Activated CD4-positive, alpha-beta T cell treated with anti-CD3 and anti-CD28 coated beads, Interleukin-2, amount 10 ng/mL, durations not matched to agents 24 days and 14 days (primary cell): ENCODE results near the gene RNF149. TPM values are rescaled to one million over a fixed set of nuclear protein-coding genes. Genes with fewer than 3 reads are reported as not detected.

Source experiments
- DNase-seq: peaks from one replicate; pipeline ENCODE4 v3.0.0; 2022
- H3K27ac Mint-ChIP-seq: one replicate; pipeline ENCODE4 v1.8.0; 2022; ENCODE audit warnings: mild to moderate bottlenecking, mixed read lengths
- H3K27me3 Mint-ChIP-seq: one replicate; pipeline ENCODE4 v1.8.0; 2022; ENCODE audit warnings: mixed read lengths
- H3K36me3 Mint-ChIP-seq: one replicate; pipeline ENCODE4 v1.8.0; 2022; ENCODE audit warnings: low read depth, mild to moderate bottlenecking, mixed read lengths
- H3K4me1 Mint-ChIP-seq: one replicate; pipeline ENCODE4 v1.8.0; 2021; ENCODE audit warnings: mixed read lengths
- H3K4me3 Mint-ChIP-seq: one replicate; pipeline ENCODE4 v1.8.0; 2022; ENCODE audit warnings: mild to moderate bottlenecking, moderate library complexity, mixed read lengths
- H3K9me3 Mint-ChIP-seq: one replicate; pipeline ENCODE4 v1.8.0; 2021; ENCODE audit warnings: mixed read lengths
- intact Hi-C: fragments of 100-400 bp; cut with micrococcal nuclease; formaldehyde crosslinking; loops from one replicate; pipeline ENCODE4 v1.15.1; 2023
- total RNA-seq: library from RNA; stranded (reverse); gene quantifications from 2 replicates; pipeline ENCODE4 v1.2.3, GENCODE V29; 2022

Gene RNF149
- total RNA-seq, 1 donor from 2014 or later = 40.3 TPM

- Mint-ChIP-seq H3K9me3 (no peaks in the 10 kb centered on the region), H3K4me1 (peaks cover 26% of the 10 kb centered on the region), H3K36me3 (no peaks in the 10 kb centered on the region), H3K27ac (no peak overlapping the region), H3K4me3 (no peak overlapping the region), H3K27me3 (peaks cover 5% of the 10 kb centered on the region)
- intact Hi-C loops = loop anchor here (5.0 kb wide), 4 partner anchors 35 to 490 kb away; partner anchors contain the start of genes CREG2 and RNF149
- no peak for DNase-seq
Observed at GRCh38 chr2:101342625-101343008, 34.1 kb upstream of the RNF149 start.

- Mint-ChIP-seq H3K27ac (peak overlapping the region; percentile 52), H3K27me3 (peaks cover 5% of the 10 kb centered on the region), H3K4me1 (peaks cover 26% of the 10 kb centered on the region), H3K36me3 (no peaks in the 10 kb centered on the region), H3K4me3 (no peak overlapping the region), H3K9me3 (no peaks in the 10 kb centered on the region)
- peak; percentile 91 for DNase-seq
- intact Hi-C loops = loop anchor here (5.0 kb wide), 4 partner anchors 35 to 490 kb away; partner anchors contain the start of genes CREG2 and RNF149
Observed at GRCh38 chr2:101341901-101342624, 33.6 kb upstream of the RNF149 start.

- no peaks in the 10 kb centered on the region for H3K9me3 Mint-ChIP-seq
- H3K27me3 Mint-ChIP-seq = peaks cover 5% of the 10 kb centered on the region
- H3K36me3 Mint-ChIP-seq = no peaks in the 10 kb centered on the region
- no peak overlapping the region for H3K4me3 Mint-ChIP-seq
- intact Hi-C loops = loop anchor here (5.0 kb wide), 4 partner anchors 34 to 491 kb away; partner anchors contain the start of genes CREG2 and RNF149
- H3K27ac Mint-ChIP-seq = no peak overlapping the region
- DNase-seq = peak; percentile 80
- H3K4me1 Mint-ChIP-seq = peaks cover 26% of the 10 kb centered on the region
Observed at GRCh38 chr2:101341421-101341820, 32.9 kb upstream of the RNF149 start.

- H3K27me3 Mint-ChIP-seq = peaks cover 5% of the 10 kb centered on the region
- intact Hi-C loops = loop anchor here (5.0 kb wide), 4 partner anchors 33 to 492 kb away; partner anchors contain the start of genes CREG2 and RNF149
- no peaks in the 10 kb centered on the region for H3K36me3 Mint-ChIP-seq
- H3K27ac Mint-ChIP-seq = peak overlapping the region; percentile 18
- H3K9me3 Mint-ChIP-seq = no peaks in the 10 kb centered on the region
- peak overlapping the region; percentile 2 for H3K4me3 Mint-ChIP-seq
- peaks cover 26% of the 10 kb centered on the region for H3K4me1 Mint-ChIP-seq
- no peak for DNase-seq
Observed at GRCh38 chr2:101340141-101340551, 31.6 kb upstream of the RNF149 start.

GRCh38 chr2:101339266-101339880 lies 30.9 kb upstream of the RNF149 start:
- no peak overlapping the region for H3K4me3 Mint-ChIP-seq
- H3K36me3 Mint-ChIP-seq = no peaks in the 10 kb centered on the region
- H3K27me3 Mint-ChIP-seq = peaks cover 5% of the 10 kb centered on the region
- H3K9me3 Mint-ChIP-seq = no peaks in the 10 kb centered on the region
- no peak for DNase-seq
- intact Hi-C loops = no loop called here
- peaks cover 26% of the 10 kb centered on the region for H3K4me1 Mint-ChIP-seq
- H3K27ac Mint-ChIP-seq = no peak overlapping the region

GRCh38 chr2:101337877-101338276 lies 29.4 kb upstream of the RNF149 start:
- Mint-ChIP-seq H3K4me1 (peaks cover 31% of the 10 kb centered on the region), H3K9me3 (no peaks in the 10 kb centered on the region), H3K27ac (no peak overlapping the region), H3K4me3 (no peak overlapping the region), H3K27me3 (peaks cover 3% of the 10 kb centered on the region), H3K36me3 (no peaks in the 10 kb centered on the region)
- intact Hi-C loops = no loop called here
- DNase-seq = no peak

GRCh38 chr2:101332885-101333766 lies 24.6 kb upstream of the RNF149 start:
- Mint-ChIP-seq H3K4me3 (no peak overlapping the region), H3K27me3 (peaks cover 3% of the 10 kb centered on the region), H3K27ac (no peak overlapping the region), H3K36me3 (no peaks in the 10 kb centered on the region), H3K4me1 (peaks cover 27% of the 10 kb centered on the region), H3K9me3 (no peaks in the 10 kb centered on the region)
- intact Hi-C loops = no loop called here
- no peak for DNase-seq

- H3K27me3 Mint-ChIP-seq = no peaks in the 10 kb centered on the region
- H3K4me1 Mint-ChIP-seq = peaks cover 27% of the 10 kb centered on the region
- intact Hi-C loops = no loop called here
- no peak for DNase-seq
- no peak overlapping the region for H3K27ac Mint-ChIP-seq
- no peaks in the 10 kb centered on the region for H3K9me3 Mint-ChIP-seq
- H3K4me3 Mint-ChIP-seq = no peak overlapping the region
- no peaks in the 10 kb centered on the region for H3K36me3 Mint-ChIP-seq
Observed at GRCh38 chr2:101331202-101331601, 22.7 kb upstream of the RNF149 start.

GRCh38 chr2:101330253-101330933 lies 21.9 kb upstream of the RNF149 start:
- H3K4me3 Mint-ChIP-seq = peak overlapping the region; percentile 9
- intact Hi-C loops = no loop called here
- peak overlapping the region; percentile 67 for H3K27ac Mint-ChIP-seq
- no peaks in the 10 kb centered on the region for H3K9me3 Mint-ChIP-seq
- no peaks in the 10 kb centered on the region for H3K36me3 Mint-ChIP-seq
- peaks cover 27% of the 10 kb centered on the region for H3K4me1 Mint-ChIP-seq
- DNase-seq = peak; percentile 79
- no peaks in the 10 kb centered on the region for H3K27me3 Mint-ChIP-seq

GRCh38 chr2:101329026-101329425 lies 20.5 kb upstream of the RNF149 start:
- Mint-ChIP-seq H3K4me3 (peak overlapping the region; percentile 3), H3K9me3 (no peaks in the 10 kb centered on the region), H3K4me1 (peaks cover 27% of the 10 kb centered on the region), H3K27ac (no peak overlapping the region), H3K36me3 (peaks cover 2% of the 10 kb centered on the region), H3K27me3 (no peaks in the 10 kb centered on the region)
- DNase-seq = peak; percentile 70
- intact Hi-C loops = no loop called here

- Mint-ChIP-seq H3K27ac (no peak overlapping the region), H3K27me3 (no peaks in the 10 kb centered on the region), H3K36me3 (peaks cover 2% of the 10 kb centered on the region), H3K4me1 (peaks cover 25% of the 10 kb centered on the region), H3K4me3 (no peak overlapping the region), H3K9me3 (no peaks in the 10 kb centered on the region)
- intact Hi-C loops = loop anchor here (1.0 kb wide), 1 partner anchor 21 kb away; no protein-coding TSS in a partner anchor
- DNase-seq = peak; percentile 87
Observed at GRCh38 chr2:101328474-101329007, 20.0 kb upstream of the RNF149 start.

- Mint-ChIP-seq H3K27me3 (no peaks in the 10 kb centered on the region), H3K9me3 (no peaks in the 10 kb centered on the region), H3K4me1 (peaks cover 22% of the 10 kb centered on the region), H3K36me3 (peaks cover 2% of the 10 kb centered on the region), H3K27ac (no peak overlapping the region), H3K4me3 (no peak overlapping the region)
- intact Hi-C loops = loop anchor here (1.0 kb wide), 1 partner anchor 21 kb away; no protein-coding TSS in a partner anchor
- DNase-seq = peak; percentile 65
Observed at GRCh38 chr2:101327863-101328394, 19.4 kb upstream of the RNF149 start.

GRCh38 chr2:101325425-101325824 lies 16.9 kb upstream of the RNF149 start:
- intact Hi-C loops = no loop called here
- no peak for DNase-seq
- H3K27me3 Mint-ChIP-seq = peaks cover 4% of the 10 kb centered on the region
- peaks cover 4% of the 10 kb centered on the region for H3K36me3 Mint-ChIP-seq
- peaks cover 7% of the 10 kb centered on the region for H3K4me1 Mint-ChIP-seq
- no peak overlapping the region for H3K4me3 Mint-ChIP-seq
- no peaks in the 10 kb centered on the region for H3K9me3 Mint-ChIP-seq
- H3K27ac Mint-ChIP-seq = no peak overlapping the region
